B cell (primary cell): ENCODE data around the gene MBP. TPM values are rescaled to one million over a fixed set of nuclear protein-coding genes. Genes with fewer than 3 reads are reported as not detected.
A peak's percentile ranks its signal among the peaks of the same experiment; 100 is the strongest.

Experiments used
- ATAC-seq: fragments of 200-7000 bp; cut with Tn5 transposase; one replicate; pipeline ENCODE4 v1.10.0; 2021; ENCODE audit warnings: low read depth, mild to moderate bottlenecking, moderate number of reproducible peaks, moderate library complexity
- CTCF ChIA-PET: fragments of 350-600 bp; sonication (Branson Sonifier 250); formaldehyde crosslinking; loops from one replicate; lab custom pipeline; 2021; ENCODE audit warnings: antibody characterized with exemption, inconsistent platforms; lab: Charles Lee
- POLR2A ChIA-PET: fragments of 350-600 bp; sonication (Branson Sonifier 250); formaldehyde crosslinking; loops from one replicate; lab custom pipeline; 2021; ENCODE audit warnings: antibody characterized with exemption; lab: Charles Lee
- DNase-seq: peaks from one replicate; pipeline ENCODE4 v3.0.0; 2013
- H2AFZ ChIP-seq: 2 replicates; pipeline ENCODE4 v1.6.1; 2012; ENCODE audit warnings: mild to moderate bottlenecking, low read depth, low read length; ENCODE audit not compliant: insufficient read depth, poor library complexity, severe bottlenecking
- H3K27ac ChIP-seq, 2 donors: 1 replicate in 1 of 2; 2 replicates in 1 of 2; pipeline ENCODE4 v1.5.1; 2012 to 2013; ENCODE audit warnings: low read length in 2 of 2, mild to moderate bottlenecking in 2 of 2, moderate library complexity in 1 of 2
- H3K27me3 ChIP-seq, 4 experiments: fragments of 200-600 bp in 1 of 4; sonication (generic) in 1 of 4; replicated peaks in 1 of 4; 1 replicate in 2 of 4; 2 replicates in 2 of 4; pipeline versions ENCODE4 v1.6.1 to v1.7.0; 2013 to 2016; ENCODE audit warnings: low read length in 3 of 4, mild to moderate bottlenecking in 2 of 4, mixed read lengths in 1 of 4, moderate library complexity in 1 of 4; ENCODE audit not compliant: insufficient read depth in 4 of 4, control insufficient read depth in 3 of 4; ENCODE audit errors: control extremely low read depth in 1 of 4
- H3K36me3 ChIP-seq, 2 experiments: replicated peaks in 1 of 2; 1 replicate in 1 of 2; 2 replicates in 1 of 2; pipeline versions ENCODE4 v1.6.1 to v1.7.1; 2013; ENCODE audit warnings: low read length in 1 of 2; ENCODE audit not compliant: insufficient read depth in 2 of 2, control insufficient read depth in 1 of 2; ENCODE audit errors: control extremely low read depth in 1 of 2, extremely low read depth in 1 of 2
- H3K4me1 ChIP-seq, 2 donors: fragments of 200-600 bp in 1 of 2; sonication (generic) in 1 of 2; 1 replicate in 1 of 2; 2 replicates in 1 of 2; pipeline versions ENCODE4 v1.5.1 to v1.6.1; 2013 to 2017; ENCODE audit warnings: low read length in 2 of 2; ENCODE audit not compliant: control insufficient read depth in 2 of 2, insufficient read depth in 2 of 2
- H3K4me2 ChIP-seq: replicated peaks from 2 replicates; pipeline ENCODE3; 2012; ENCODE audit warnings: mild to moderate bottlenecking, low read depth, low read length; ENCODE audit not compliant: poor library complexity, severe bottlenecking
- H3K4me3 ChIP-seq, 5 experiments: fragments of 200-600 bp in 1 of 5; sonication (generic) in 1 of 5; 1 replicate in 3 of 5; 2 replicates in 2 of 5; pipeline versions ENCODE4 v1.5.1 to v1.7.0; 2011 to 2016; ENCODE audit warnings: low read length in 4 of 5, mild to moderate bottlenecking in 4 of 5, low read depth in 2 of 5, control low read depth in 1 of 5, moderate library complexity in 1 of 5; ENCODE audit not compliant: insufficient read depth in 1 of 5; ENCODE audit errors: control extremely low read depth in 1 of 5, extremely low read depth in 1 of 5
- H3K79me2 ChIP-seq: fragments of 200-600 bp; sonication (generic); one replicate; pipeline ENCODE4 v1.6.0; 2016; ENCODE audit warnings: low read length; ENCODE audit not compliant: control insufficient read depth, insufficient read depth
- H3K9ac ChIP-seq: fragments of 200-600 bp; sonication (generic); 2 replicates; pipeline ENCODE4 v1.6.1; 2017; ENCODE audit warnings: mild to moderate bottlenecking, low read length, moderate library complexity
- H3K9me3 ChIP-seq, 3 donors: one replicate each; pipeline versions ENCODE4 v1.6.1 to v1.7.1; 2013; ENCODE audit warnings: low read length in 2 of 3; ENCODE audit not compliant: control insufficient read depth in 2 of 3, insufficient read depth in 1 of 3; ENCODE audit errors: control extremely low read depth in 1 of 3
- H4K20me1 ChIP-seq: 2 replicates; pipeline ENCODE4 v1.6.0; 2012; ENCODE audit warnings: mild to moderate bottlenecking, low read length; ENCODE audit not compliant: insufficient read depth, control insufficient read depth, poor library complexity, severe bottlenecking
- H3K27ac Mint-ChIP-seq: one replicate; pipeline ENCODE4 v1.8.0; 2021; ENCODE audit warnings: mixed read lengths
- H3K27me3 Mint-ChIP-seq: one replicate; pipeline ENCODE4 v1.8.0; 2021; ENCODE audit warnings: mixed read lengths
- H3K4me1 Mint-ChIP-seq: one replicate; pipeline ENCODE4 v1.8.0; 2021; ENCODE audit warnings: mixed read lengths
- H3K4me3 Mint-ChIP-seq: one replicate; pipeline ENCODE4 v1.8.0; 2021; ENCODE audit warnings: mixed read lengths
- H3K9me3 Mint-ChIP-seq: one replicate; pipeline ENCODE4 v1.8.0; 2022; ENCODE audit warnings: mixed read lengths; ENCODE audit not compliant: insufficient read depth
- CTCF ChIP-seq: fragments of 200-600 bp; IDR thresholded peaks from one replicate; pipeline ENCODE4 v1.8.0; 2022; ENCODE audit warnings: antibody characterized with exemption, mild to moderate bottlenecking
- EZH2 ChIP-seq: IDR thresholded peaks from 2 replicates; pipeline ENCODE4 v1.6.1; 2012; ENCODE audit warnings: borderline replicate concordance, low read depth, mild to moderate bottlenecking, moderate library complexity, low read length; ENCODE audit not compliant: insufficient read depth, poor library complexity, severe bottlenecking
- WGBS: methylation state at CpG from one replicate; pipeline ENCODE4 v1.1.5; 2013; ENCODE audit warnings: missing lambda C conversion rate; ENCODE audit not compliant: insufficient coverage; 5-methylcytosine and 5-hydroxymethylcytosine counted together
- intact Hi-C: fragments of 100-400 bp; cut with micrococcal nuclease; formaldehyde crosslinking; loops from one replicate; pipeline ENCODE4 v1.10.0; 2022
- polyA plus RNA-seq: library from polyadenylated mRNA; depleted of rRNA; stranded (reverse); fragments of >200 nt; gene quantifications from 2 replicates; pipeline ENCODE4 v1.2.3, GENCODE V29; 2012
- total RNA-seq, 2 donors: library from RNA; stranded (reverse); fragments of 120-200 nt in 1 of 2; gene quantifications; 1 replicate in 1 of 2; 2 replicates in 1 of 2; pipeline versions ENCODE4 v1.2.3 to v1.2.4, GENCODE V29; 2013 to 2022

MBP gene
- total and polyA plus RNA-seq, 2 donors (not counting 1 experiment from before 2014, with no cell fraction given), result 30.1 to 192 TPM

DNA sequence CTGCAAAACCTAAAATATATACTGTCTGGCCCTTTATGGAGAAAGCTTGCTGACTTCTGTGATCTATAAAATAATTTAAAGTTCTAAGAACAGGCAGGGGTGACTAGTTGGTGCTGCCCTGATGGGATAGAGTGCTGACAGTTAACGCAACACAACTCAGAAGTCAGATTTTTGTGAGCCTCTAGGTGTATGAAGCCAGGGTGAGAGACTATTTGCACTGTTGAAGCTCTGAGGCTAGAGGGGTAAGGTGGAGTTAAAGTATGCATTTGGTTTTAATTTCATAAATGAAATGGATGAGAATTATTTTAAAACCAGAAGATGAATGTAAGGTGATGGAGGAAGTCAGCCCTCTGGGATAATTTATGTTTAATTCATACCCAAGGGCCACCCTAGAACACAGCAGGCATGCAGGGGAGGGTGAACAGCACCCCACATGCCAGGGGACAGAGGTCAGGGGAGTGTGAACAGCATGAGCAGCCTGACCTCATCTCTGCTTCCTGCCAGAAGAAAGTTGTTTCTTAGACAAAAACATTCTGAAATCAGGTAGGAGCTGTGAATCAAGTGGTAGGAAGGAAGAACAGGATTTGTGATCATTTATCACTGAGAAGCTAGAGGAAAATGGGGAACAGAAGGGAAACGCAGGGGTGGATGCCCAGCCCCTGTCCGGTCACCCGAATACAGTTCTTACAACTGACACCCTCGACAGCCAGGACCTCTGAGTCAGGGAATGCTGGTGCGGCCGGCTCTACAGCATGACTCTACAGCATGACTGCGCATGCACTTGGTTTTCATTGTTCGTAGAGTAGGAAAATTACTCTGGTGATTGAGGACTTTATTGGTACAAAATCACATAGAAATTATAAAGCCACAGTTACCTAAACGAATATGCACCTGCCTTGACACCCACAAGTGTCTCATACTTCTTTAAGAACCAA lies 93.1 kb downstream of the MBP start:
- DNase-seq (no peak), ATAC-seq (no peak)
- Histone ChIP-seq H3K79me2 (peaks cover 38% of the 10 kb centered on the region), H3K36me3 (peaks cover 0 to 24% of the 10 kb centered on the region in 2 experiments), H3K27me3 (no peaks in the 10 kb centered on the region), H3K4me2 (no peak overlapping the region), H3K4me1 (no peaks in the 10 kb centered on the region), H3K9ac (no peak overlapping the region), H2AFZ (no peak overlapping the region), H3K27ac (no peak overlapping the region), H3K9me3 (peaks cover 0 to 8% (median 0%) of the 10 kb centered on the region in 3 donors), H3K4me3 (no peak overlapping the region), H4K20me1 (peaks cover 40% of the 10 kb centered on the region)
- Mint-ChIP-seq H3K4me1 (peaks cover 34% of the 10 kb centered on the region), H3K9me3 (no peaks in the 10 kb centered on the region), H3K27me3 (no peaks in the 10 kb centered on the region), H3K27ac (peak overlapping the region; percentile 47), H3K4me3 (no peak overlapping the region)
- TF ChIP-seq CTCF, result no peak
- no peak for TF ChIP-seq EZH2
- CTCF ChIA-PET, result no interaction called here
- POLR2A ChIA-PET, result no interaction called here
- WGBS, result 85% methylated on average over 4 of the region's 10 CpGs
- intact Hi-C loops, result no loop called here

DNA sequence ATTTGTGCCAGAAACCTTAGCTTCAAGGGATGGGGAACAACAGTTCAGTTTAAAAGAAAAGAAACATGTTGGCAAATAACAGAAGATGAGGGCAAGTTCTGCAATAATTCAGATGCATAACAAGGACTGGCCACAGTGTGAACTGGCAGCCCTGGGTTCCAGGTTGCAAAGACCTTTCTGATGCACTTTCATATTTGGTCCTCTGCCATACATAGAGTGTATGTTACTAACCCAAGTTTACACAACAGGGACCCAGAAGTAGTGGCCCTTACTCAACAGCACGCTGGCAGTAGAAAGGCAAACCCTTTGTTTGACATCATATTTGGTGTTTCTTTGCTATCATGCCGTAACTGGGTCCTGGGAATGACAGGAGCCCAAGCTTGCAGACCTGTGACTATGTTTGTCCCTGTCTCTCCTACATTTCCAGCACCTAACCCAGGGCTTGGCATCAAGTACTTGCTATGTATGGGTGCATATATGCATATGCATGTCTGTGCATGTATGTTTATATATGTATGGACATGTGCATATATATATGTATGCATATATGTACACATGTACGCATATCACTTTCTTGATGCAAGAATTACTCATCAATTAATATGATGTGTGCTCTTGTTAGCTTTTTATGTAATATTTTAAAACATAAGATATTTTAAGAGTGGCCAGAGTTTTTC lies 94.3 kb downstream of the MBP start:
- intact Hi-C loops, result no loop called here
- no peaks in the 10 kb centered on the region for H3K27me3 Mint-ChIP-seq
- ChIA-PET CTCF (no interaction called here), POLR2A (no interaction called here)
- no peaks in the 10 kb centered on the region for H3K9me3 Mint-ChIP-seq
- no peak overlapping the region for H2AFZ ChIP-seq
- no peak overlapping the region for H3K4me3 ChIP-seq
- peaks cover 4 to 8% of the 10 kb centered on the region in 2 donors for H3K4me1 ChIP-seq
- H3K36me3 ChIP-seq, result peaks cover 0 to 17% of the 10 kb centered on the region in 2 experiments
- H3K9me3 ChIP-seq, result peaks cover 0 to 8% (median 0%) of the 10 kb centered on the region in 3 donors
- no peak overlapping the region for H3K27ac ChIP-seq
- no peaks in the 10 kb centered on the region for H3K27me3 ChIP-seq
- H3K4me1 Mint-ChIP-seq, result peaks cover 36% of the 10 kb centered on the region
- H3K4me3 Mint-ChIP-seq, result no peak overlapping the region
- H3K79me2 ChIP-seq, result peaks cover 38% of the 10 kb centered on the region
- 90% methylated on average over 2 of the region's 3 CpGs for WGBS
- no peak for TF ChIP-seq EZH2
- TF ChIP-seq CTCF, result no peak
- H4K20me1 ChIP-seq, result peaks cover 51% of the 10 kb centered on the region
- H3K4me2 ChIP-seq, result no peak overlapping the region
- ATAC-seq (no peak), DNase-seq (no peak)
- no peak overlapping the region for H3K27ac Mint-ChIP-seq
- no peak overlapping the region for H3K9ac ChIP-seq
